Measurements from ENCODE around the gene PPP1R10. TPM values are rescaled to one million over a fixed set of nuclear protein-coding genes. Genes with fewer than 3 reads are reported as not detected.

PPP1R10 gene
- total and polyA plus RNA-seq, 2 of the 13 experiments (the other 11 are each of a cell fraction or from before 2014, with no cell fraction given) = 26.3 to 38.4 TPM

- no peaks in the 10 kb centered on the region for H3K27me3 ChIP-seq (ENCODE audit: control insufficient read depth in 1 of 2, insufficient read depth in 2 of 2, low read length in 2 of 2)
- no peak overlapping the region for H3K4me2 ChIP-seq (ENCODE audit: low read depth, low read length)
- H4K20me1 ChIP-seq (ENCODE audit: insufficient read depth, low read length) = no peaks in the 10 kb centered on the region
- DNase-seq (ENCODE audit: low spot score) = no peak
- peak; percentile 2 for ATAC-seq
- no peak overlapping the region for H2AFZ ChIP-seq (ENCODE audit: low read length)
- in situ Hi-C loops (cut with HindIII; ENCODE audit: extremely low pct_ligation_motif_present, low pct_unique_long_range_greater_than_20kb) = loop anchor here (5.0 kb wide), 1 partner anchor 120 kb away; no protein-coding TSS in a partner anchor
- intact Hi-C loops (cut with micrococcal nuclease; ENCODE audit: unreplicated experiment) = no loop called here
- WGBS (ENCODE audit: low lambda C conversion rate) = 96% methylated on average over 37 of the region's 39 CpGs
- H3K4me1 ChIP-seq (ENCODE audit: insufficient read depth, low read length) = no peaks in the 10 kb centered on the region
- H3K9me3 ChIP-seq (ENCODE audit: low read length) = no peaks in the 10 kb centered on the region
- POLR2A ChIA-PET = interaction anchor here (1.2 to 10.8 kb wide), 6 partner anchors 8 to 71 kb away, joined by 3 to 172 read pairs (median 4); partner anchors contain the start of genes ABCF1 and DHX16
- no peak overlapping the region for H3K9ac ChIP-seq (ENCODE audit: insufficient read depth, low read depth, low read length)
- CTCF ChIA-PET (ENCODE audit: low intra/inter-chr PET ratio, low total read pairs) = no interaction called here
- no peak overlapping the region for H3K4me3 ChIP-seq (replicated peaks in 1 of 3; ENCODE audit: insufficient read depth in 1 of 3, low read depth in 2 of 3, low read length in 3 of 3)
- H3K79me2 ChIP-seq (ENCODE audit: insufficient read depth, low read length) = no peaks in the 10 kb centered on the region
- BruUV-seq (replicated peaks) = no TSS peak
- FAIRE-seq = no peak
- no peak overlapping the region for H3K27ac ChIP-seq (ENCODE audit: extremely low read length, insufficient read depth, low read length)
- H3K36me3 ChIP-seq (replicated peaks in 1 of 2; ENCODE audit: control insufficient read depth in 1 of 2, insufficient read depth in 2 of 2, low read length in 2 of 2) = peaks cover 48 to 58% of the 10 kb centered on the region in 2 experiments
- TF ChIP-seq ZSCAN5A (CRISPR knock-in tag; IDR thresholded peaks at IDR 0.05; ENCODE audit: borderline replicate concordance) = no peak
- no peak for TF ChIP-seq RBAK (CRISPR knock-in tag; IDR thresholded peaks at IDR 0.05)
- no peak for TF ChIP-seq RFX3 (CRISPR knock-in tag; IDR thresholded peaks at IDR 0.05)
- no peak for TF ChIP-seq NONO (IDR thresholded peaks at IDR 0.05)
- 0 out of 2 replicates have a peak, but pooled peaks have one; percentile 24 for TF ChIP-seq NONO (CRISPR knock-in tag; conservative IDR thresholded peaks at IDR 0.05)
- TF ChIP-seq SRSF4 (IDR thresholded peaks at IDR 0.05; ENCODE audit: low read depth, low read length, poor library complexity, severe bottlenecking) = no peak
- TF ChIP-seq, protein P1, sequence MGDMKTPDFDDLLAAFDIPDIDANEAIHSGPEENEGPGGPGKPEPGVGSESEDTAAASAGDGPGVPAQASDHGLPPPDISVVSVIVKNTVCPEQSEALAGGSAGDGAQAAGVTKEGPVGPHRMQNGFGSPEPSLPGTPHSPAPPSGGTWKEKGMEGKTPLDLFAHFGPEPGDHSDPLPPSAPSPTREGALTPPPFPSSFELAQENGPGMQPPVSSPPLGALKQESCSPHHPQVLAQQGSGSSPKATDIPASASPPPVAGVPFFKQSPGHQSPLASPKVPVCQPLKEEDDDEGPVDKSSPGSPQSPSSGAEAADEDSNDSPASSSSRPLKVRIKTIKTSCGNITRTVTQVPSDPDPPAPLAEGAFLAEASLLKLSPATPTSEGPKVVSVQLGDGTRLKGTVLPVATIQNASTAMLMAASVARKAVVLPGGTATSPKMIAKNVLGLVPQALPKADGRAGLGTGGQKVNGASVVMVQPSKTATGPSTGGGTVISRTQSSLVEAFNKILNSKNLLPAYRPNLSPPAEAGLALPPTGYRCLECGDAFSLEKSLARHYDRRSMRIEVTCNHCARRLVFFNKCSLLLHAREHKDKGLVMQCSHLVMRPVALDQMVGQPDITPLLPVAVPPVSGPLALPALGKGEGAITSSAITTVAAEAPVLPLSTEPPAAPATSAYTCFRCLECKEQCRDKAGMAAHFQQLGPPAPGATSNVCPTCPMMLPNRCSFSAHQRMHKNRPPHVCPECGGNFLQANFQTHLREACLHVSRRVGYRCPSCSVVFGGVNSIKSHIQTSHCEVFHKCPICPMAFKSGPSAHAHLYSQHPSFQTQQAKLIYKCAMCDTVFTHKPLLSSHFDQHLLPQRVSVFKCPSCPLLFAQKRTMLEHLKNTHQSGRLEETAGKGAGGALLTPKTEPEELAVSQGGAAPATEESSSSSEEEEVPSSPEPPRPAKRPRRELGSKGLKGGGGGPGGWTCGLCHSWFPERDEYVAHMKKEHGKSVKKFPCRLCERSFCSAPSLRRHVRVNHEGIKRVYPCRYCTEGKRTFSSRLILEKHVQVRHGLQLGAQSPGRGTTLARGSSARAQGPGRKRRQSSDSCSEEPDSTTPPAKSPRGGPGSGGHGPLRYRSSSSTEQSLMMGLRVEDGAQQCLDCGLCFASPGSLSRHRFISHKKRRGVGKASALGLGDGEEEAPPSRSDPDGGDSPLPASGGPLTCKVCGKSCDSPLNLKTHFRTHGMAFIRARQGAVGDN (CRISPR knock-in tag; IDR thresholded peaks at IDR 0.05) = peak; percentile 26; the same call in 1 of the 2 replicates
- no peak for TF ChIP-seq XRCC5 (optimal IDR thresholded peaks at IDR 0.05; ENCODE audit: low read length)
- TF ChIP-seq ZNF12 (CRISPR knock-in tag; IDR thresholded peaks at IDR 0.05) = no peak
- no peak for TF ChIP-seq ZNF773 (CRISPR knock-in tag; IDR thresholded peaks at IDR 0.05; ENCODE audit: borderline replicate concordance)
- TF ChIP-seq, protein P2, sequence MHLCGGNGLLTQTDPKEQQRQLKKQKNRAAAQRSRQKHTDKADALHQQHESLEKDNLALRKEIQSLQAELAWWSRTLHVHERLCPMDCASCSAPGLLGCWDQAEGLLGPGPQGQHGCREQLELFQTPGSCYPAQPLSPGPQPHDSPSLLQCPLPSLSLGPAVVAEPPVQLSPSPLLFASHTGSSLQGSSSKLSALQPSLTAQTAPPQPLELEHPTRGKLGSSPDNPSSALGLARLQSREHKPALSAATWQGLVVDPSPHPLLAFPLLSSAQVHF (CRISPR knock-in tag; IDR thresholded peaks at IDR 0.05) = no peak
- no peak for TF ChIP-seq ZNF781 (CRISPR knock-in tag; IDR thresholded peaks at IDR 0.05; ENCODE audit: borderline replicate concordance, not compliant biosample characterization)
- no peak for TF ChIP-seq ESRRA (CRISPR knock-in tag; IDR thresholded peaks at IDR 0.05; ENCODE audit: low read depth)
- no peak for TF ChIP-seq ZNF367 (CRISPR knock-in tag; IDR thresholded peaks at IDR 0.05; ENCODE audit: borderline replicate concordance)
- no peak for TF ChIP-seq ZNF7 (CRISPR knock-in tag; IDR thresholded peaks at IDR 0.05)
- TF ChIP-seq KDM5A (IDR thresholded peaks at IDR 0.05; ENCODE audit: borderline replicate concordance, low read length) = no peak
- no peak for TF ChIP-seq ZFP90 (CRISPR knock-in tag; IDR thresholded peaks at IDR 0.05; ENCODE audit: borderline replicate concordance)
- no peak for TF ChIP-seq HOXA3 (CRISPR knock-in tag; IDR thresholded peaks at IDR 0.05)
These were observed 15.0 kb downstream of the PPP1R10 start for GRCh38 chr6:30601815-30602641.
